Adrenal gland (tissue), 5 donors: ENCODE measurements around the gene SWI5.

Source experiments
- CTCF ChIP-seq, 6 experiments: fragments of 450-650 bp in 4 of 6; fragments of 200-600 bp in 2 of 6; sonication (generic) in 1 of 6; IDR thresholded peaks; 1 replicate in 5 of 6; 2 replicates in 1 of 6; pipeline versions ENCODE4 v1.5.1 to v1.8.0; 2016 to 2021; ENCODE audit warnings: antibody characterized with exemption in 6 of 6, mild to moderate bottlenecking in 2 of 6, moderate library complexity in 1 of 6
- POLR2A ChIP-seq, 2 donors: fragments of 450-650 bp; IDR thresholded peaks; one replicate each; pipeline ENCODE4 v1.6.1; 2017; ENCODE audit warnings: antibody characterized with exemption in 2 of 2, mild to moderate bottlenecking in 2 of 2, moderate library complexity in 1 of 2
- donor health status: DM: no; HTN: no; CAD: no.

- no peak for TF ChIP-seq CTCF (IDR thresholded peaks at IDR 0.05)
- TF ChIP-seq POLR2A (IDR thresholded peaks at IDR 0.05): no peak
These were observed 20.5 kb downstream of the SWI5 start for GRCh38 chr9:128296340-128297220.
